ENCODE results near the gene WDR17. TPM values are rescaled to one million over a fixed set of nuclear protein-coding genes. Genes with fewer than 3 reads are reported as not detected.

Gene WDR17
- total and polyA plus RNA-seq, 2 of the 8 experiments (the other 6 are each of a cell fraction or from before 2014, with no cell fraction given) = 1.4 to 3.3 TPM

- no peaks in the 10 kb centered on the region for H3K79me2 ChIP-seq (ENCODE audit: control insufficient read depth in 1 of 2, insufficient read depth in 2 of 2, low read length in 2 of 2)
- H3K56ac ChIP-seq (replicated peaks; ENCODE audit: insufficient read length, low read depth, low read length) = no peak overlapping the region
- H2AK5ac ChIP-seq (ENCODE audit: low read depth, low read length) = no peak overlapping the region
- H3K9ac ChIP-seq (replicated peaks in 1 of 4; ENCODE audit: extremely low read depth in 1 of 4, low read depth in 3 of 4, low read length in 3 of 4) = no peak overlapping the region
- peak overlapping the region; percentile 77 for H3K4ac ChIP-seq (replicated peaks; ENCODE audit: insufficient read length, low read depth, low read length)
- H4K5ac ChIP-seq (ENCODE audit: insufficient read length, low read depth, low read length) = no peak overlapping the region
- DNase-seq (ENCODE audit: low read depth in 1 of 2, low spot score in 2 of 2) = no peak
- H3K14ac ChIP-seq (ENCODE audit: insufficient read length) = no peak overlapping the region
- ChIA-PET POLR2A (ENCODE audit: partially characterized antibody) (no interaction called here), CTCF (ENCODE audit: partially characterized antibody) (interaction anchor here (0.7 to 2.5 kb wide), 9 partner anchors 11 to 242 kb away, joined by 3 to 10 read pairs (median 3); no protein-coding TSS in a partner anchor)
- H3K27ac ChIP-seq (ENCODE audit: low read depth, low read length) = no peak overlapping the region
- H3K4me1 ChIP-seq (replicated peaks in 1 of 4; ENCODE audit: control insufficient read depth in 3 of 4, insufficient read depth in 4 of 4, low read length in 3 of 4) = no peaks in the 10 kb centered on the region
- H3K23ac ChIP-seq (ENCODE audit: insufficient read length) = no peak overlapping the region
- H4K20me1 ChIP-seq (replicated peaks in 1 of 2; ENCODE audit: control insufficient read depth in 1 of 2, insufficient read depth in 2 of 2, low read length in 2 of 2) = no peaks in the 10 kb centered on the region
- no peak overlapping the region for H3K18ac ChIP-seq (ENCODE audit: extremely low read depth, low read length)
- no peak overlapping the region for H2BK15ac ChIP-seq (ENCODE audit: low read length)
- no peak overlapping the region for H3K4me2 ChIP-seq (ENCODE audit: insufficient read depth in 1 of 2, low read depth in 2 of 2, low read length in 2 of 2)
- FAIRE-seq = no peak
- no peak overlapping the region for H2BK120ac ChIP-seq (replicated peaks; ENCODE audit: low read depth, low read length)
- TF ChIP-seq TEAD4 (IDR thresholded peaks at IDR 0.05; ENCODE audit: low read depth, low read length) (no peak), CTCF (IDR thresholded peaks at IDR 0.05; ENCODE audit: control extremely low read depth in 1 of 3, insufficient read depth in 1 of 3, low read depth in 1 of 3, low read length in 3 of 3) (peak in 1 of 3 experiments; percentile 6; a peak in 1 of 4 replicates)
- no peak overlapping the region for H4K91ac ChIP-seq (replicated peaks; ENCODE audit: insufficient read length, low read length)
- H4K8ac ChIP-seq (ENCODE audit: extremely low read depth, insufficient read depth, low read length) = no peak overlapping the region
- no peaks in the 10 kb centered on the region for H3K36me3 ChIP-seq (ENCODE audit: control insufficient read depth in 2 of 4, insufficient read depth in 4 of 4, low read length in 3 of 4)
- H3K9me3 ChIP-seq (ENCODE audit: insufficient read depth in 2 of 2, low read depth in 1 of 2, low read length in 1 of 2) = no peaks in the 10 kb centered on the region
- H2BK12ac ChIP-seq (ENCODE audit: low read depth, low read length) = no peak overlapping the region
- H3K4me3 ChIP-seq (ENCODE audit: extremely low read depth in 1 of 4, insufficient read depth in 2 of 4, low read depth in 3 of 4, low read length in 4 of 4) = no peak overlapping the region
- H2BK20ac ChIP-seq (ENCODE audit: low read length) = no peak overlapping the region
- no peak overlapping the region for H2BK5ac ChIP-seq (ENCODE audit: low read depth, low read length)
- 0 out of 2 replicates have a peak overlapping the region, but pooled peaks have one; percentile 36 for H2AFZ ChIP-seq (ENCODE audit: low read length)
- H3K79me1 ChIP-seq (ENCODE audit: low read depth, low read length) = no peaks in the 10 kb centered on the region
- H3K23me2 ChIP-seq (ENCODE audit: low read depth, low read length) = no peaks in the 10 kb centered on the region
- no peaks in the 10 kb centered on the region for H3K27me3 ChIP-seq (replicated peaks in 1 of 4; ENCODE audit: control insufficient read depth in 3 of 4, extremely low read depth in 1 of 4, insufficient read depth in 3 of 4, low read length in 3 of 4)
- 82% methylated on average over 2 of the region's 2 CpGs; no CpG with 5 or more reads in 1 of the 2 experiments for WGBS, 2 experiments (ENCODE audit: extremely low coverage in 1 of 2, insufficient coverage in 1 of 2, insufficient read length in 1 of 2, insufficient replicate concordance in 2 of 2, low coverage in 1 of 2, low lambda C conversion rate in 2 of 2, missing lambda C conversion rate in 1 of 2)
These were observed 33.7 kb downstream of the WDR17 start for GRCh38 chr4:176099314-176099713.
